Mucosa of stomach (tissue), 1 donor: ENCODE results near the gene RNF144B.

Source experiments
- H3K27me3 ChIP-seq: one replicate; pipeline ENCODE4 v1.7.0; 2013; ENCODE audit warnings: mild to moderate bottlenecking, low read length; ENCODE audit not compliant: control insufficient read depth, insufficient read depth
- H3K36me3 ChIP-seq: one replicate; pipeline ENCODE4 v1.7.0; 2013; ENCODE audit warnings: low read length; ENCODE audit not compliant: control insufficient read depth, insufficient read depth
- H3K4me1 ChIP-seq: one replicate; pipeline ENCODE4 v1.7.0; 2013; ENCODE audit warnings: mild to moderate bottlenecking, low read length; ENCODE audit not compliant: control insufficient read depth, insufficient read depth
- H3K4me3 ChIP-seq: one replicate; pipeline ENCODE4 v1.7.0; 2013; ENCODE audit warnings: low read length
- H3K9ac ChIP-seq: one replicate; pipeline ENCODE4 v1.7.0; 2013; ENCODE audit warnings: mild to moderate bottlenecking, low read length, moderate library complexity
- H3K9me3 ChIP-seq: one replicate; pipeline ENCODE4 v1.7.0; 2013; ENCODE audit warnings: mild to moderate bottlenecking, low read length, moderate library complexity; ENCODE audit not compliant: control insufficient read depth
- donor health status: Pancreatic carcinoma.

The RNF144B gene

DNA sequence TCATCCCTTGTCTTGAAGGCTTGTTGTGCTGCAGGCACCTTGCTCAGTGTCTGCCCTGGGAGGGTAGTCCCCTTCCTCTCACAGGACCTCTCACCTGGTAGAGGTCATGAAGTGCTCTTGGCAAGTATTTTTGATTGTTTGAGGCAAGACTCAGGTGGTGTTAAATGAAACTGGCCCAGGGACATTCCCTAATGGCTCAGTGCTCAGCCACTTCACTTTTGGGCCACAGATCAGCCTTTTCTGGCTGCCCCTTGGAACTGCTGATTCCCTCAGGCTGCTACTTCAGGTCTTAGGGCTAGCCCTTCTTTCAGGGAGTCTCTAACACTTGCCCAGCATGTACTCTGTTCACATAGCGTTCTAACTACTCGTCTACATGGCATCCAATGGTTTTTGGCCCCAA is 111.3 kb downstream of the RNF144B start:
- Histone ChIP-seq H3K9me3 (no peaks in the 10 kb centered on the region), H3K27me3 (no peaks in the 10 kb centered on the region), H3K36me3 (no peaks in the 10 kb centered on the region), H3K4me3 (no peak overlapping the region), H3K9ac (no peak overlapping the region), H3K4me1 (peaks cover 29% of the 10 kb centered on the region)

DNA sequence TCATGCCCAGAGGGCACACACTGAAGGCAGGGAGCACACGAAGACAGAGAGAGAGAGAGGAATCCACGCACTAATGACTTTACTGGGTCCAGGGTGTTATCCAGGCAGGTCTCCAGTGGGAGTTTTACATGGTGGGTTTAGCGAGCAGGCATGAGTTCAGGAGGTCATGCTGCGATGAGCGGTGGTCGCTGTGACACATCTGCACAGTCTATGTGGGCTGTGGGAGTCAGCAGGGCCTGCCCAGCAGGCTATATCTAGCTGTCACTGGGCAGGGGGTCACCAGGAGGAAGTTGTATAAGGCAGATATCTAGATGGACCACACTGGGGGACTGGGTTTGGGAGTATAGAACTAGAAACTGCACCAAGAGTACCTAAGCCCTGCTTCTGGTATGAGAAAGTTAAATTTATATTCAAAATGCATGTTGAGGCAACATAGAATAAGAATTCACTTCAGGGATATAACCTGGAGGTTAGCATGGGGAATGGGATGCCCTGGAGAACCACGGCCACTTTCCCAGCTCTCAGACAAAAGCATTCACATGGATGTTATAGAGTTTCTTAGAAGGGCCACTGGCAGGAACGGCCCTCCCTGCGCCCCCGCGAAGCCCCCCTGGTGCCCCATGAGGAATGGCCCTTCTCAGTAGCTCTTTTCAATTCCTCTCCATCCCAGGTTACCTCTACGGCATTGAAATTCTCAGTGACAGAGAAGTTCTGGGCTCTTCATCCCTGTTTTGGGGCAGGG is 113.9 kb downstream of the RNF144B start:
- H3K9ac ChIP-seq = no peak overlapping the region
- peaks cover 15% of the 10 kb centered on the region for H3K4me1 ChIP-seq
- H3K27me3 ChIP-seq = no peaks in the 10 kb centered on the region
- no peaks in the 10 kb centered on the region for H3K9me3 ChIP-seq
- H3K4me3 ChIP-seq = no peak overlapping the region
- H3K36me3 ChIP-seq = no peaks in the 10 kb centered on the region

DNA sequence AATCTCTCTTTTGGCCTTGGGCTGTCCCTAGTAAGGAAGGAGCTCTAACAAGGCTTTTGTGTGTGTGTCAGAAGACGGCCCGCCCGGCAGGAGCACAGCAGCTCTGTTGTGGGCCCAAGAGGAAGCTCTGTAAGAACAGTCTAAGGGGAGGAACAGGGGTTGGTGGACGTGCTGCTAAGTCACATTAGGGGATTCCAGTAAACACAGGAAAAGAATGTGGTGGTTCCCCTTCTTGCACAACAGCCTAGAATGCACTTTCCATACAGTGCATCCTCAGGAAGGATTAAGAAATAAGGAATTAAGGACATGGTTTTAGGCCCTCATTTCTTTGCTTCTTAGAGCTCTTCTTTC is 114.5 kb downstream of the RNF144B start:
- H3K4me3 ChIP-seq = no peak overlapping the region
- H3K4me1 ChIP-seq = peaks cover 11% of the 10 kb centered on the region
- H3K9ac ChIP-seq = no peak overlapping the region
- H3K27me3 ChIP-seq = no peaks in the 10 kb centered on the region
- no peaks in the 10 kb centered on the region for H3K36me3 ChIP-seq
- H3K9me3 ChIP-seq = no peaks in the 10 kb centered on the region

DNA sequence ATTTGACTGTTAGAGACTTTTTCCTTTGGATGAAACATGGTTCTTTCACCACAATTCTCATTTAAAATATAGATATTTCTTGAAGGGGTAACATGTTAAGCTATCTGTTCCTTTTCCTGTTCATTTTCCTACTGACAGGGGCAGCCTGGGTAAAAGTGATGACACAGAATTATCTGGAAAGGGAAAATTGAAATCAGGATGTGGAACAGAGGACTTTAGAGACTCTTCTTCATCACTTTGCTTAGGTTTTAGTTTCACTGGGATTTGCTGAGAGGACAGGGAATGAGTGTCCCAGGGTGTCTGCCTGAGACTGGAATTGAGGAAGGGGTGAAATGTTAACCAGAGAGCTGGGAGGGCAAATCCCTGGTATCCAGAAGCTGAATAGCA is 116.0 kb downstream of the RNF144B start:
- H3K4me3 ChIP-seq = peak overlapping the region; percentile 71
- peak overlapping the region; percentile 55 for H3K9ac ChIP-seq
- H3K9me3 ChIP-seq = no peaks in the 10 kb centered on the region
- no peaks in the 10 kb centered on the region for H3K27me3 ChIP-seq
- no peaks in the 10 kb centered on the region for H3K36me3 ChIP-seq
- H3K4me1 ChIP-seq = peaks cover 7% of the 10 kb centered on the region

DNA sequence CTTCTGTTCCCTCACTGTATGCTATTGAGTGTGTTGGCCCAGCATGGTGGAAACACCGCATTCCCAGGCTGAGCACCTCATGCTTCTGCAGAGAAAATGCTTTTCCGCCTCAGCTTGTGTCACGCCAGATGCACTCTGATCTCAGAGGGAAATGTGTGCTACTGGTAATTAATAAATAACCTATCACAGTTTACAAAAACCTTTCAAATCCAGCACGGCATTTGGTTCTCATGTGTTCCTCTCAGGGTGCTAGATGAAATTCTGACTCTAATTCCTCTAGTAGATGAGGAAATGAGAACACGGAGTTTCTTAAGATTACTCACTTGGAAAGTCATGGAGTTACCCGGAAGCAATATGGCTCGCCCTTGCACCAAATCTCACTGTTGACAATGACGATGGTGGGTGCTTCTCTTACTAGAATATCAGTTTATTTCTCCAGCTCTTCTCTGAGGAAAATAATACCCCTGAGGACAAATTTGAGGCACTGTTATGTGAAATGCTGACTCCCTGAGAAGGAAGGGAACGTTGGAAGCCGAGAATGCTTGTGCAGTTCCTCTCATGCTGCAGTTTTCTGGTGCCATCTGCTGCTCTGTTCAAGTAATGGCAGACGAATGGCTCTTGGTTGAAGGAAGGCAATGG is 116.6 kb downstream of the RNF144B start:
- H3K9me3 ChIP-seq = no peaks in the 10 kb centered on the region
- H3K27me3 ChIP-seq = no peaks in the 10 kb centered on the region
- peak overlapping the region; percentile 55 for H3K9ac ChIP-seq
- no peaks in the 10 kb centered on the region for H3K36me3 ChIP-seq
- peaks cover 7% of the 10 kb centered on the region for H3K4me1 ChIP-seq
- peak overlapping the region; percentile 71 for H3K4me3 ChIP-seq

DNA sequence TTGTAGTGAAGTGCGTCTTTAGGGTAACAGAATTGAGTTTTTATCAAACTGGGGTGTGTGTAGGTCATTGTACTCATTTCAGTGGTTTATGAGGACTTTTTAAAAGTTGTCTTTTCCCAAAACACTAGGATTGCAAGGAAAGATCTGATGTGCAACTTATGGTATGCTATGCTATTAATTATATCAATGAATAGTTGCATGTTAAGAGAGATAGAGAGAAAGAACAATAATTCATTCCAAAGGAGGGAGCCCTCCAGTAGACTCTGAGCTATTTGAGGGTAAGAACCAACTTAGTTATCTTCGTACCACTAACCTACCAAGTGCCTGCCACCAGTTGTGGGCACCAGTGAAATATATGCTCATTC is 117.1 kb downstream of the RNF144B start:
- peak overlapping the region; percentile 71 for H3K4me3 ChIP-seq
- no peaks in the 10 kb centered on the region for H3K27me3 ChIP-seq
- no peaks in the 10 kb centered on the region for H3K9me3 ChIP-seq
- H3K4me1 ChIP-seq = peaks cover 7% of the 10 kb centered on the region
- no peak overlapping the region for H3K9ac ChIP-seq
- no peaks in the 10 kb centered on the region for H3K36me3 ChIP-seq

DNA sequence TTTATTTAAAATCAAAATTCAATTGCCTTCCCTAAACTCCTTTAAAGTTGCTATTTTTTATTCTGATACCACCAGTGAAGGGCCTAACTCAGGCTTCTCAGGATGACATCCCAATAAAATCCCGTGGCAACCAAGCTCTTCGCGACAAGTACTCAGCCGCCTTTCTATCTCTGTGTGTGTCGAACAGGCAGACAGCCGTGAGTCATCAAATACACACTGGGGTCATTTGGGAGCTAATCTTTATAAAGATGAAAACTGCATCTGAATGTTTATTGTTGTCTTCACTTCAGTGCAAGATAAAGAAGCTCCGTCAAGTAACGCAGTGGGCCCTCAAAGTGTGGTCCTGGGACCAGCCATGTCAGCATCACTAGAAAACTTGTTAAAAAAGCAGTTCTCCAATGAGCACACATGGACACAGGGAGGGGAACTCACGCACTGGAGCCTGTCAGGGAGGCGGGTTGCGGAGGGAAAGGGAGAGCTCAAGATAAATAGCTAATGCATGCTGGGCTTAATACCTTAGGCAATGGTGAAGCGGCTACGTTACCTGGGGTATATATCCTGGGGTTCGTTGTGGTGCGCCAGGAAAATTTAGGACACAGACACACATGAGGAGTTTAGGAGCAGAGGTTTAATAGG is 119.3 kb downstream of the RNF144B start:
- Histone ChIP-seq H3K9ac (no peak overlapping the region), H3K36me3 (no peaks in the 10 kb centered on the region), H3K4me1 (peaks cover 7% of the 10 kb centered on the region), H3K4me3 (no peak overlapping the region), H3K27me3 (no peaks in the 10 kb centered on the region), H3K9me3 (no peaks in the 10 kb centered on the region)

DNA sequence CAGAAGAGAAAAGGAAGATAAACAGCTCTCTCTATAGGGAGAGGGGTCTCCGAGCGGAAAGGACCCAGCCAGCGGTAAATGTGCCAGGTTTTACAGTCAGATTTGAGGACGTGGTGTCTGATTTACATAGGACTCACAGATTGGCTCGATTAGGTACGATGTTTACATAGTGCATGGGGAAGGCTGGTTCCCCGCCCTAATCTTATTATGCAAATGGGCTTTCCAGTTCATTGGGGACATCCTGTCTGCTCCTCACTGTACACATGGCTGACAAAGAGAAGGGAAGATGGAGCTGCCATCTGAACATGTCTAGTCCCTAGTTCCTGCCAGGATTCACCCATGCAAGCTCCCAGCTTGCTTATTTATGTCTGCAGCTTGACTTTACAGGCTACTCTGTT is 119.9 kb downstream of the RNF144B start:
- Histone ChIP-seq H3K9me3 (no peaks in the 10 kb centered on the region), H3K9ac (no peak overlapping the region), H3K27me3 (no peaks in the 10 kb centered on the region), H3K4me1 (peaks cover 7% of the 10 kb centered on the region), H3K4me3 (no peak overlapping the region), H3K36me3 (no peaks in the 10 kb centered on the region)

DNA sequence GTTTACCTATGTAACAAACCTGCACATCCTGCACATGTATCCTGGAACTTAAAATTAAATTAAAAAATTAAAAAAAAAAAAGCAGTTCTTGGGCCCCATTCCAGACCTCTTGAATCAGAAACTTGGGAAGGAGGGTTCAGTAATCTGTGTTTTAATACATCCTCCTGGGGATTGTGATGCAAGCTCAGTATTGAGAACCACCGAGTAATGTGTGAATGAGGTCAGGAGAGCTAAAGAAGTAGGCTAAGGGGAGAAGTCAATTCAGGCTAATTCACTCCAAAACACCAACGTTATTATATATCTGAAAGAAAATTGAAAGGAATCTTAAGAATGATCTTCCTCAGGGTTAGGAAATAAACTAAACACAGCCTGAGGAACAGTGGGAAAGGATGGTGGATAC is 120.4 kb downstream of the RNF144B start:
- Histone ChIP-seq H3K9ac (no peak overlapping the region), H3K27me3 (no peaks in the 10 kb centered on the region)

DNA sequence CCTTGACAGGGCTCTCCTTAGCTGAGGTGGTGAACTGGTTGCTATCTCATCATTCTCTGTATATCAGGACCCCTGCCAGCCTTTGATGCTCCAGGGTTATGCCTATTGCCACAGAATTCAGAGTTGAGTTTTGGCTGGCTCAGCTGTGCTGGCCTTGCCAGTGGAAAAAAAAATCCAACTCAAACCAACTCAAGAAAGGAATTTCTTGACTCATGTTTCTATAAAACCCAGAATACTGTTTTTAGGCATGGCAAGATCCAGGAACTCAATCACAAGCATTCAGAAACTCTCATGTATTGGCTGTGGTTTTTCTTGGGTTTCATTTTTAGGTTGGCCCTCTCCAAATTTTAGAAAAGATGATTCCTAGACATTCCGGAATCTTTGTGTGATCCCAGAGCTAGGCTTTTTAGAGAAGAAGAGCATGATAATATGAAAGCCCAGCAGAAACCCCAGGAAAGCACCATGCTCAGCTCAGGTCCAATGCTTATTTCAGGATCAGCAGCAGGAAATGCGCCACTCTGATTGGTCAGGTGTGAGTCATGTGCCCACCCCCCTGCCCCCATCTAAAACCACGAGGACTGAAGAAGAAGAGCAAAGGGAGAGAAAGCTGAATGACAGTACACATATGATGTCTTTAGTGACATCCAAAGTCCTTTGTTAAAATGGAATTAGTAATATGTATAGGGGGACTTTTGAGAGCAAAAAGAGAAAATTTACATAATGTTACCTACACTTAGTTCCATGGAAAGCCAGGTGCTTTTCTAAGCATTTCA is 122.9 kb downstream of the RNF144B start:
- no peaks in the 10 kb centered on the region for H3K36me3 ChIP-seq
- H3K27me3 ChIP-seq = no peaks in the 10 kb centered on the region
- H3K4me1 ChIP-seq = no peaks in the 10 kb centered on the region
- no peaks in the 10 kb centered on the region for H3K9me3 ChIP-seq
- H3K9ac ChIP-seq = no peak overlapping the region
- H3K4me3 ChIP-seq = no peak overlapping the region

More for the DNA sequence above, 120.4 kb downstream of the RNF144B start:
- Histone ChIP-seq H3K36me3 (no peaks in the 10 kb centered on the region), H3K4me1 (peaks cover 7% of the 10 kb centered on the region), H3K9me3 (no peaks in the 10 kb centered on the region), H3K4me3 (no peak overlapping the region)

DNA sequence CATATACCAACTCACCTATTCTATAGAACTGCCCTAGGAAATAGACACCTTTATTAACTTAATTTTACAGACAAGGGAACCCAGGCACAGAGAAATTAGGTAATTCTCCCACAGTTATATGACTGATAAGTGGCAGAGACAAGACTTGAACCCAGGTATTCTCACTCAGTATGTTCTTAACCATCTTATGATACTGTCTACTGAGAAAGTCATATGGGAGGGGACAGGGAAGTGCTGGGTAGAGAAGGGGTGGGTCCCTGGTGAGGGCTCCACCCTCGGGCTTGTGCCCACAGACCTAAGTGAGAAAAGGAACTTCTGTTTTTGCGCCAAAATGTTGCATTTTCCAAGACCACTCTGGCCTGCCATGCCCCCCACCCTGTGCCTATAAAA is 123.5 kb downstream of the RNF144B start:
- H3K4me1 ChIP-seq = no peaks in the 10 kb centered on the region
- no peak overlapping the region for H3K4me3 ChIP-seq
- H3K27me3 ChIP-seq = no peaks in the 10 kb centered on the region
- no peaks in the 10 kb centered on the region for H3K36me3 ChIP-seq
- H3K9me3 ChIP-seq = no peaks in the 10 kb centered on the region
- no peak overlapping the region for H3K9ac ChIP-seq

DNA sequence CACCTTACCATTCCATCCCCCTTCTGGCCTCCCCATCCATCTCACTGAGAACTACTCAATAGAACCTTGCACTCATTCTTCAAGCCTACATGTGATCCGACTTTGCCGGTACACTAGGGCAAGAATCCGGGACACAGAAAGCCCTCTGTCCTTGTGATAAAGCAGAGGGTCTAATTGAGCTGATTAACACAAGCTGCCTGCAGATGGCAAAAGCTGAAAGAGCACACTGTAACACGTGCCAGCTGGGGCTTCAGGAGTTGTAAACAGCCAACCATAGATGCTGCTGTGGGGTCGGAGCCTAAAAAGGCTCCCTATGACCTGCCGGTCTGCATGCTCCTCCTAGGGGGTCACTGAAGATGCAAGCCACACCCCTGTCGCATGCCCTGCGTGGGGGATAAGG is 124.1 kb downstream of the RNF144B start:
- H3K4me3 ChIP-seq = no peak overlapping the region
- H3K36me3 ChIP-seq = no peaks in the 10 kb centered on the region
- no peaks in the 10 kb centered on the region for H3K27me3 ChIP-seq
- no peaks in the 10 kb centered on the region for H3K9me3 ChIP-seq
- no peak overlapping the region for H3K9ac ChIP-seq
- no peaks in the 10 kb centered on the region for H3K4me1 ChIP-seq
